Skeletal muscle cell (primary cell): ENCODE measurements around the gene VPS51.

Source experiments
- DNase-seq: peaks from one replicate; pipeline ENCODE4 v3.0.0-alpha.2; 2010; ENCODE audit warnings: low read depth
- H3K4me3 ChIP-seq: 2 replicates; pipeline ENCODE4 v1.5.1; 2011; ENCODE audit warnings: low read depth, mild to moderate bottlenecking, control low read depth, low read length, moderate library complexity

The VPS51 gene

GRCh38 chr11:65069217-65069616 is 26.8 kb upstream of the VPS51 start:
- no peak overlapping the region for H3K4me3 ChIP-seq
- DNase-seq: no peak

- no peak overlapping the region for H3K4me3 ChIP-seq
- no peak for DNase-seq
These were observed 23.9 kb upstream of the VPS51 start for GRCh38 chr11:65071907-65072630.

GRCh38 chr11:65072631-65072966 is 23.4 kb upstream of the VPS51 start:
- no peak for DNase-seq
- no peak overlapping the region for H3K4me3 ChIP-seq

GRCh38 chr11:65077451-65077850 is 18.6 kb upstream of the VPS51 start:
- peak; percentile 9 for DNase-seq
- H3K4me3 ChIP-seq: no peak overlapping the region

GRCh38 chr11:65078151-65078550 is 17.9 kb upstream of the VPS51 start:
- no peak overlapping the region for H3K4me3 ChIP-seq
- DNase-seq: no peak

DNA sequence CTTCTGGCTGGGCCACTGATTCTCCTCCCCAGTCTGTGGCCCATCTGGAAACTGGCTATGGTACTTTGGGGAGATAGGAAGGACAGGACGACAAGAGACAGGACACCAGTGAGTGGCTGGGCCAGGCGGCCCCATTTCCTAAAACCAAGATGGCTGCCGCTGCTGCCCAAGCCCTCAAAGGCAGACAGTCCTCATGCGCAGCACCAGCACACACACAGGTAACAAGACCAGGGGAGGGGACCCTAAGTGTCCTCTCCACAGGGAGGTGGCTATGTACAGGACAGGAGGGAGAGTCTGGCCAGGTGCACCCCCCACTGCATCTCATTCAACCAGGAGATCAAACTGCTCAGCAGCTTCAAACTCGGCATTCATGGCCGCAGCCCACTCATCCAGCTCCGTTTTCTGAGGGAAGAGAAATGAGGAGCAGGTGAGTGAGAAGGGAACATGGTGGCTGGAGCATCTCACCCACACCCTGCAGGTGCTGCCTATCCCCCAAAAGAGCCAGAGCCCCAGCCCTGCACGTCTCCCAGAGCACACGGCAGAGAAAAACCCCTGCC is 17.1 kb upstream of the VPS51 start:
- no peak for DNase-seq
- no peak overlapping the region for H3K4me3 ChIP-seq

- DNase-seq: no peak
- H3K4me3 ChIP-seq: peak overlapping the region; percentile 92
These were observed 12.7 kb upstream of the VPS51 start for GRCh38 chr11:65083134-65083833.

- peak within 1 kb of the TSS; percentile 92 for H3K4me3 ChIP-seq
- peak; percentile 84 for DNase-seq
These were observed 12.0 kb upstream of the VPS51 start, which contains the start of the genes CDCA5 and ZFPL1 for GRCh38 chr11:65083834-65084597. CDCA5 (minus strand) TSS chr11:65084040; CDS start chr11:65083978, 62 bp downstream. ZFPL1 (plus strand) TSS chr11:65084222; CDS start chr11:65084699, 477 bp downstream.

- DNase-seq: no peak
- peak overlapping the region; percentile 92 for H3K4me3 ChIP-seq
These were observed 11.2 kb upstream of the VPS51 start for GRCh38 chr11:65084598-65085375.

DNA sequence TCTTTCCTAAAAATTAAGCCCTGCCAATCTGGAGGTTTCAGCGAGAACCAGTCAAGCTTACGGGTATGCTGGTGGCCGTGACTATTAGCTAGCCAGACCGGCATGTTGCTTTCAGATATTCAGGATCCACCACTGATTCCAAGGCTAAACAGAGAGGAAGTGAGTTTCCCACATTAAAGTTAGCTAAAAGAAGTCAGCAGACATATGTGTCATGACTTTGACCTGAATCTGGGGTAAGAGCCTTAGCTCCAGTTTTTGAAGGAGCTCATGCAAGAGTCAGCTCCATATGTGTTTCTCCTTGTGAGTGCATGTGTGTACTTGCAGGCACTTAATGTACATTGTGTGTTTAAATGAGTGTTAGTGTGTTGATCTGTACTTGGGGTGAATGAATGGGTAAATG is 10.6 kb upstream of the VPS51 start:
- DNase-seq: no peak
- peak overlapping the region; percentile 92 for H3K4me3 ChIP-seq

DNA sequence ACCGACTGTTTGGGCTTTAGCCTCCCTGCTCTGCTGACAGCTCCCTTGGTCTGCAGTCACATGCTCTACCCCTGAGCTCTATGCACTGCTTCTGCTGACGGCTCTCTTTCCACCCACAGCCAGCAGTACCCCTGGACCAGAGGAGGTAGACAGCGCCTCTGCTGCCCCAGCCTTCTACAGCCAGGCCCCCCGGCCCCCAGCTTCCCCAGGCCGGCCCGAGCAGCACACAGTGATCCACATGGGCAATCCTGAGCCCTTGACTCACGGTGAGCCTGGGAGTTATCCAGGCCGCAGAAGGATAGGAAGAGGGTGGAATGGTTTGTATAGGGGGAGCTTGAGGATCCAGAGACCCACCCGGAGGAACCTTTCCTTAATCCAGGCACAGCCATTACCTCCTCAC is 9.2 kb upstream of the VPS51 start:
- DNase-seq: no peak
- H3K4me3 ChIP-seq: no peak overlapping the region

GRCh38 chr11:65087216-65087615 is 8.8 kb upstream of the VPS51 start:
- DNase-seq: no peak
- H3K4me3 ChIP-seq: no peak overlapping the region

- DNase-seq: no peak
- H3K4me3 ChIP-seq: no peak overlapping the region
These were observed 8.2 kb upstream of the VPS51 start for GRCh38 chr11:65087827-65088226.

GRCh38 chr11:65089621-65090020 is 6.4 kb upstream of the VPS51 start:
- H3K4me3 ChIP-seq: no peak overlapping the region

GRCh38 chr11:65090628-65091027 is 5.4 kb upstream of the VPS51 start:
- no peak overlapping the region for H3K4me3 ChIP-seq
- DNase-seq: no peak

More at GRCh38 chr11:65089621-65090020, 6.4 kb upstream of the VPS51 start:
- no peak for DNase-seq

GRCh38 chr11:65095427-65095826 is 587 bp upstream of the VPS51 start:
- H3K4me3 ChIP-seq: peak overlapping the region; percentile 73
- DNase-seq: no peak

GRCh38 chr11:65096926-65097325 is 912 bp downstream of the VPS51 start:
- H3K4me3 ChIP-seq: peak overlapping the region; percentile 73
- DNase-seq: no peak

- no peak overlapping the region for H3K4me3 ChIP-seq
- no peak for DNase-seq
These were observed 4.8 kb downstream of the VPS51 start for GRCh38 chr11:65100674-65101350.
